HG03139 (cell line): Measurements from ENCODE around the gene ADAMTSL1.

Experiments
- ATAC-seq: cut with Tn5 transposase; IDR thresholded peaks from one replicate; pipeline ENCODE4 v1.9.1; 2021; ENCODE audit not compliant: unreplicated experiment

The ADAMTSL1 gene

DNA sequence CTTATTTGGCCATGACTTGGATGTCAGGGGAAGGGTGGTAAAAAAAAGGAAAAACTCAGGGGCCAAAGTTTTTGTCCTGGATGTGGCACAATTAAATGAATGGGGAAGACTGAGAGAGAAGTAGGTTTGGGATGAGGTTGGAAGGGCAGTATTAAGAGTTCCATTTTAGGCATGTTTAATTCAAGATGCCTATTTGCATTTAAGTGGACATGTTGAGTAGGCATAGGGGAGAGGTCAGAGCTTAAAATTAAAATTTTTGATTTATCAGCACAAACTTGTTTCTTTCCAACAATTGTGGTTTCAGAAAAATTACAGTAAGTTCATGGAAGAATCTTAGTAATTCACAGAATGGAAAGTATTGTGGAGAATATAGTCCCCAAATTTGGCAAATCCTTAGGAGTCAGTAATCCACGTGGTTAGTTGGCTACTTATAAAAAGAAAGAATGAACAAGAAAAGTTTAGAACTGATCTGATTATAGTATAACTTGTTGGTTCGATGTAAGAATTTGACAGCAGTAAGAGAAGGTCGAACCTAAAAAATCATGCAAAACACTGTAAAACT is 293.1 kb downstream of the ADAMTSL1 start:
- ATAC-seq = no peak

GRCh38 chr9:18768951-18769622 is 295.1 kb downstream of the ADAMTSL1 start:
- peak; percentile 63 for ATAC-seq

DNA sequence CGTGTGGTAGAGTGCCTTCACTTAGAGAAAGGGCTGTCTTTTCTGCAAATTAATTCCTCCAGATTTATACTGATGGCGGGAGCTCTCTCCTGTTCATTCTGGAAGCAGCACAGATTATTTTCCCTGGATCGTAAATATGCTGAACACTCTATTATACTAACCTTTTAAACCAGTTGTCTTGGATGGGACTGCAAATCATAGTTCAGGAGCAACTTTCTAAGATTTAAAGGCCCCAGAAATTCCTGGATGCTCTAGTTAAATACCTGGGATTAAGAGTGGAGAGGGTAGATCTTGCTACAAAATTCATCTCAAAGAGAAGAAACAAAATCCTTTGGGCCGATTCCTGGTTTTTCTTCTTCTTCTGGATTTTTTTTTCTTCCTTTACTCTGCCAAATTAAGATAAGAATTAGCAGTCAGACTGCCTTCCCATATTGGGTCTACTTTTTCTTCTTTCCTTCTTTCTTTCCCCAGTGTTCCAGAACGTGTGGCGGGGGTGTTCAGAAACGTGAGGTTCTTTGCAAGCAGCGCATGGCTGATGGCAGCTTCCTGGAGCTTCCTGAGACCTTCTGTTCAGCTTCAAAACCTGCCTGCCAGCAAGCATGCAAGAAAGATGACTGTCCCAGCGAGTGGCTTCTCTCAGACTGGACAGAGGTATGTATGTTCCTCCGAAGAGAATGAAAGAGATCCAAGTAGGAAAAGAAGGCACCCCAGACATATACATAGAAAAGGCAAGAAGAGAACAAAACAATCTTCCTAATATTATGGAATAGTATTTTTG is 296.4 kb downstream of the ADAMTSL1 start:
- ATAC-seq = no peak

DNA sequence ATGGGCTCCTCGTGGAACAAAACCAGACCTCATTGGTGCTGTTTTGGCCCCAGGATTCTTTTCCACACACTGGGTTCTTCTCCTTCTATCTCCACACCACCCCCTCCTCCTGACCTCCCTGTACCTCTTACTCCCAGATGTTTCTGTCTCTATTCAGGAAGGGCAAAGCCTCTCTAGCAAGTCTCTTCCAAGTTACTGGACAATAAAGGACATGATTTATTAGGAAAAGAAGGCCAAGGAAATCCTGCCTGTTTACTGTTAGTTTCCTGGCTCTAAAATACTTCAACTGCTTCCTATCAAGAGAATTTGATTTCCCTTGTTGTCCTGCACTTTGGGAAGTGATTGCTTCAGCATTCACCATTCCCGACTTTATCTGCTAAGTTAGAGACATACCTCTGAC is 297.1 kb downstream of the ADAMTSL1 start:
- ATAC-seq = no peak

DNA sequence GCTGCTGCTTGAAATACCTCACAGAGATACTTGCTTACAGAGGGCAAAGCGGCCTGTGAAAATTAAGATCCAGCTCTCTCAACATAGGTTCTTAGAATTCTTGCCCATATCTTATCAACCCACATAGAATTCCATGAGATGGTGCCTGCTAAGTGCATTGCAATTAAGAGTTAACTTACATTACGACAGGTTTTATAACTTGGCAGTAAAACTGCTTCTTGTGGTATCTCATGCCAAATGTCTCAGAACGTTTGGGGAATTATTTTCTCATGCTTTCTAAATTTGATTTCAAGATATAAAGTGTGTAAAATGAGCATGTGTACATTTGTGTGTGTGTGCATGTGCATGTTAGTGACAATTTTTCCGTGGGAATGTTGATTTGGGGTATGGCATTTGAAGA is 297.8 kb downstream of the ADAMTSL1 start:
- ATAC-seq = no peak

GRCh38 chr9:18775241-18775640 is 301.3 kb downstream of the ADAMTSL1 start:
- ATAC-seq = no peak

- ATAC-seq = no peak
Measured at GRCh38 chr9:18775930-18776329, 302.0 kb downstream of the ADAMTSL1 start.

GRCh38 chr9:18776836-18777820 is 303.2 kb downstream of the ADAMTSL1 start:
- ATAC-seq = no peak

GRCh38 chr9:18778147-18778546 is 304.2 kb downstream of the ADAMTSL1 start:
- no peak for ATAC-seq

DNA sequence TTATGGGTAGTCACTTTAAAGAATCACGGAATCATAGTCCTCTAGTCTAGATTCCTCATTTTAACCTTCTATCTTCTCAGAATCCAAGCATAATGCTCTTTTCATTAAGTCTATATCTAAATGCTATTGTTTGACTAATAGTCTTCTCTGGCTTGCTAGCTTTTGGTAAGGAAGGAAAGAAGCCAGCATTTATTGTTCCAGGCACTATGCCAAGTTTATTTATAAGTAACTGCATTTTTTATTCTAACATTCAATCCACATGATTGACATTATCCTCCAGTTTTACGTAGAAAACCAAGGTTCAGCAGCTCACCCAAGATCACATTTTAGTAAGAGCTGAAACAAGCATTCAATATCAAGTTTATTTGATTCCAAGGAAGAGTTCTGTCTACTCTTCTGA is 304.9 kb downstream of the ADAMTSL1 start:
- no peak for ATAC-seq

GRCh38 chr9:18783909-18784308 is 310.0 kb downstream of the ADAMTSL1 start:
- no peak for ATAC-seq

DNA sequence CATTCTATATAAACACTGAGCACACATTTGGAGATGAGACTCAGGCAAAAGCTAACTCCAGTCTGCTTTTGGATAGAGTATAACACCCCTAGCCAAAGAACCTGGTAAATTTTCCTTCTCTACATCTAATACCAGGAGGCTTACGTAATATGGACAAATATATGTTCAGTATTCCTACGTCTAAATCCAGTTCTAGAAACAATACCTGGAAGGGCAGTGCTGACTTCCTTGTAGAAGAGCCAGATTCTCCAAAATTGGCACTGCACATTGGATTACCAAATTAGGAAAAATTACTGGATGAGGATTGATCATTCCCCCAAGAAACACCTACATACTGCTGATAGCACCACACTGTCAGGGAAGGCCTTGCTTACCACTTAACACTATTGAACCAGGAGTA is 311.7 kb downstream of the ADAMTSL1 start:
- no peak for ATAC-seq

- no peak for ATAC-seq
Measured at GRCh38 chr9:18786196-18786595, 312.2 kb downstream of the ADAMTSL1 start.

GRCh38 chr9:18786911-18787650 is 313.1 kb downstream of the ADAMTSL1 start:
- no peak for ATAC-seq

GRCh38 chr9:18788256-18788655 is 314.3 kb downstream of the ADAMTSL1 start:
- no peak for ATAC-seq

DNA sequence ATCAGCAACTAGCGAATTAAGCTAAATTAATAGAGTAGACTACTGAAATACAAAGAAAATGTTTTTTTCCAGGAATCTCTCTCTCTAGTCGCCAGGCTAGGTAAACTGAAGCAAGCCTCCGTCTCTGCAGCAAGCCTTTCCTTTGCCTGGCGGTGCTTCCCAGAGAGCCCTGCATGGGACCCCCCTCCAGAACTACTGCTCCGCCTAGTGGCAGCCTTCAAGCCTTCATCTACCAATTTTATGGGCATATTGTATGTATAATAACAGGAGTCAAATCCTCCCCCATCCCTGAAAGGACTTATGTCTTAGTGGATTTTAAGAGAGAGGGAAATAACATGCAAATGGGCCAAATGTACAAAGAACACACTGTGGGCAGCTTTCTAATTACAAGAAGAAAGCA is 317.1 kb downstream of the ADAMTSL1 start:
- ATAC-seq = no peak

DNA sequence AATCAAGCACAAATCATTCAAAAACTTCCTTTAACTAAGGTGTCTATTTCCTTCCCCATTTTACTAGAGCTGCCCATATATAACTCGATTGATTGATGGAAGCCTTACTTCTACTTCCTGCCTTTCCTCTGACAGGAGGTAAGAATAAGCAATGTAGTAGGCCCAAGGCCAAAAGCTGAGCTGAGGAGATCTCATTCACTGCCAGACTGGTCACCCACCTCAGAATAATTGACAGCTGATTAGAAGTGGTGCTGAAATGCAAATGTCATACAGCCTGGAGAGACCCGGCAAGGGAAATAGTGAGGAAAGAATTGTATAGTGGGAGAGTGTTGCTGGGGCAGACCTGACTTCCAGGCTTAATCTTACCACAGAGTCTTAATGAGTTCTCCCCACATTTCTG is 319.2 kb downstream of the ADAMTSL1 start:
- no peak for ATAC-seq

DNA sequence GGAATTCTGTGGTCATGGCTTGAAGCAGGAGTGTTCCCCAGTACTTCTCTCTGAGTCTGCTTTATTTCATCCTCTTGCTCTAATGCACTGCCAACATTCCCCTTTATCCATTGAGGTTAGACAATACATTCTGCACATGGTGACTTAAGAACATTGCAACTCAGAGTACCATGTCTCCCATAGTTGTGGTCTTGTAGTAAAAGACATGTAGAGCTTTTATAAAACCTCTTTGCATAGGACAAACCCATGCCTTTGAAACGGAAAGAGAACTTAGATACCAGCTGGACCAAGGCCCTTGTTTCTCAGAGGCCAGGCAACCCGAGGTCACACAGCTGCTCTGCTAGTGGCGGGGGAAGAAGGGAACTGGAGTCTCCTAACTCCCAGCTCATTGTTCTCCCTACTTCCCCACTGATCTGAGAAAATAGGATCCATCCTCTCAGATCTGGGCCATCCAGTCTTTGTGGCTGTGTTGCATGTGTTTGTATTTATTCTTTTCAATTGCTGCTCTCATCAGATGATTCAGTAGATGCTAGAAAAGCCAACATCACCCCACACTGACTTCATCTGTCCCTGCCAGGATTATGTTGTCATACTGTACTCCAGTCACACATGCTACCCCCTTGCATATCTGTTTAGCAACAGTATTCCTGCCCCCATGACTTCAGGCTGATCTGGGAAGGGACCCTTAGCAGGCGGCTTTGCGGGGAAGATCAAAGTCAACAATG is 322.2 kb downstream of the ADAMTSL1 start:
- no peak for ATAC-seq

- no peak for ATAC-seq
Measured at GRCh38 chr9:18796696-18797270, 322.8 kb downstream of the ADAMTSL1 start.
